T-cell (primary cell): ENCODE data around the gene PRRT4. TPM values are rescaled to one million over a fixed set of nuclear protein-coding genes. Genes with fewer than 3 reads are reported as not detected.

ENCODE experiments used
- ATAC-seq, 4 experiments: fragments of 200-7000 bp in 3 of 4; fragments of 150-1000 bp in 1 of 4; cut with Tn5 transposase; replicated peaks in 1 of 4; 1 replicate in 3 of 4; 2 replicates in 1 of 4; pipeline ENCODE4 v1.10.0; 2021; ENCODE audit warnings: moderate library complexity in 3 of 4, mild to moderate bottlenecking in 2 of 4, moderate number of reproducible peaks in 1 of 4
- CTCF ChIA-PET, 2 donors: fragments of 300-600 bp; sonication (Branson Sonifier 250); formaldehyde crosslinking; loops; one replicate each; lab custom pipeline; 2022; ENCODE audit warnings: antibody characterized with exemption in 2 of 2; lab: Charles Lee
- POLR2A ChIA-PET, 2 donors: fragments of 300-600 bp; sonication (Branson Sonifier 250); formaldehyde crosslinking; loops; one replicate each; lab custom pipeline; 2022; ENCODE audit warnings: antibody characterized with exemption in 2 of 2; lab: Charles Lee
- DNase-seq, 35 experiments: peaks; one replicate each; pipeline versions ENCODE4 v3.0.0 to v3.0.0-alpha.2; 2013 to 2023
- H3K27ac ChIP-seq: one replicate; pipeline ENCODE4 v1.5.1; 2013; ENCODE audit warnings: low read length
- H3K27me3 ChIP-seq, 2 experiments: replicated peaks in 1 of 2; 1 replicate in 1 of 2; 2 replicates in 1 of 2; pipeline versions ENCODE4 v1.6.1 to v1.7.0; 2013; ENCODE audit warnings: low read length in 1 of 2, mixed read lengths in 1 of 2; ENCODE audit not compliant: control insufficient read depth in 2 of 2, insufficient read depth in 2 of 2; ENCODE audit errors: extremely low read depth in 1 of 2
- H3K36me3 ChIP-seq, 2 donors: 1 replicate in 1 of 2; 2 replicates in 1 of 2; pipeline versions ENCODE4 v1.6.1 to v1.7.0; 2013; ENCODE audit warnings: low read length in 1 of 2; ENCODE audit not compliant: control insufficient read depth in 2 of 2, insufficient read depth in 1 of 2; ENCODE audit errors: extremely low read depth in 1 of 2
- H3K4me1 ChIP-seq, 2 experiments: 1 replicate in 1 of 2; 2 replicates in 1 of 2; pipeline versions ENCODE4 v1.6.1 to v1.7.0; 2013; ENCODE audit warnings: low read length in 2 of 2, mixed read lengths in 1 of 2; ENCODE audit not compliant: insufficient read depth in 2 of 2, control insufficient read depth in 1 of 2; ENCODE audit errors: extremely low read depth in 1 of 2
- H3K4me3 ChIP-seq, 2 donors: 1 replicate in 1 of 2; 2 replicates in 1 of 2; pipeline versions ENCODE4 v1.5.1 to v1.7.0; 2013; ENCODE audit warnings: mild to moderate bottlenecking in 2 of 2, low read length in 1 of 2, moderate library complexity in 1 of 2; ENCODE audit not compliant: control insufficient read depth in 1 of 2; ENCODE audit errors: extremely low read depth in 1 of 2
- H3K9me3 ChIP-seq: 2 replicates; pipeline ENCODE4 v1.7.0; 2013
- H3K27ac Mint-ChIP-seq, 2 donors: one replicate each; pipeline ENCODE4 v1.8.0; 2020 to 2021; ENCODE audit warnings: mild to moderate bottlenecking in 2 of 2, mixed read lengths in 2 of 2
- H3K27me3 Mint-ChIP-seq, 2 donors: one replicate each; pipeline ENCODE4 v1.8.0; 2021 to 2022; ENCODE audit warnings: mixed read lengths in 2 of 2
- H3K36me3 Mint-ChIP-seq: one replicate; pipeline ENCODE4 v1.8.0; 2021; ENCODE audit warnings: mixed read lengths
- H3K4me1 Mint-ChIP-seq, 3 donors: one replicate each; pipeline ENCODE4 v1.8.0; 2020 to 2022; ENCODE audit warnings: mixed read lengths in 3 of 3, mild to moderate bottlenecking in 1 of 3
- H3K4me3 Mint-ChIP-seq, 3 donors: one replicate each; pipeline ENCODE4 v1.8.0; 2020 to 2022; ENCODE audit warnings: mild to moderate bottlenecking in 3 of 3, mixed read lengths in 3 of 3, moderate library complexity in 3 of 3
- H3K9me3 Mint-ChIP-seq, 3 donors: one replicate each; pipeline ENCODE4 v1.8.0; 2020 to 2022; ENCODE audit warnings: mixed read lengths in 3 of 3
- WGBS: methylation state at CpG from one replicate; pipeline ENCODE4 v1.1.5; 2013; ENCODE audit warnings: missing lambda C conversion rate; ENCODE audit not compliant: insufficient coverage; 5-methylcytosine and 5-hydroxymethylcytosine counted together
- total RNA-seq, 35 experiments: library from RNA in 6 of 35; stranded (reverse) in 6 of 35; fragments of 120-200 nt in 1 of 35; gene quantifications; one replicate each; pipeline versions ENCODE4 v1.2.1 to v1.2.4 and lab custom pipeline; 2013 to 2026

PRRT4 gene
- total RNA-seq, 5 donors from 2014 or later (not counting 1 experiment from before 2014, with no cell fraction given) = 0.15 to 1.1 (median 0.65) TPM

- Histone ChIP-seq H3K4me3 (peak overlapping the region in 1 of 2 donors; percentile 86), H3K36me3 (peaks cover 0 to 3% of the 10 kb centered on the region in 2 donors), H3K27ac (no peak overlapping the region), H3K27me3 (peaks cover 0 to 2% of the 10 kb centered on the region in 2 experiments), H3K9me3 (no peaks in the 10 kb centered on the region), H3K4me1 (peaks cover 15 to 63% of the 10 kb centered on the region in 2 experiments)
- 86% methylated on average over 2 of the region's 11 CpGs for WGBS
- H3K4me1 Mint-ChIP-seq = peaks cover 48 to 54% (median 53%) of the 10 kb centered on the region in 3 donors
- no peaks in the 10 kb centered on the region for H3K27me3 Mint-ChIP-seq
- ChIA-PET CTCF (interaction anchor here (0.9 to 1.7 kb wide), 6 partner anchors 9 to 52 kb away, joined by 3 to 7 read pairs (median 4); no protein-coding TSS in a partner anchor), POLR2A (interaction anchor here in 1 of 2 donors (0.6 kb wide), 1 partner anchor 1353 kb away, joined by 4 read pairs; no protein-coding TSS in a partner anchor)
- H3K4me3 Mint-ChIP-seq = peak overlapping the region; percentile 5 to 92 (median 17)
- peak in 1 of 35 experiments; percentile 12 for DNase-seq
- H3K27ac Mint-ChIP-seq = peak overlapping the region; percentile 72 to 92
- no peaks in the 10 kb centered on the region for H3K9me3 Mint-ChIP-seq
- H3K36me3 Mint-ChIP-seq = no peaks in the 10 kb centered on the region
- no peak for ATAC-seq
Measured at GRCh38 chr7:128407751-128408708, 46.5 kb upstream of the PRRT4 start.

GRCh38 chr7:128407233-128407589 is 45.7 kb upstream of the PRRT4 start:
- POLR2A ChIA-PET = no interaction called here
- peaks cover 15 to 63% of the 10 kb centered on the region in 2 experiments for H3K4me1 ChIP-seq
- H3K4me1 Mint-ChIP-seq = peaks cover 48 to 58% (median 55%) of the 10 kb centered on the region in 3 donors

GRCh38 chr7:128406314-128407232 is 45.1 kb upstream of the PRRT4 start:
- 71% methylated on average over 10 of the region's 17 CpGs for WGBS
- H3K4me3 Mint-ChIP-seq = peak overlapping the region; percentile 74 to 83 (median 76)
- peaks cover 48 to 58% (median 55%) of the 10 kb centered on the region in 3 donors for H3K4me1 Mint-ChIP-seq
- peak overlapping the region; percentile 79 to 92 for H3K27ac Mint-ChIP-seq
- ChIA-PET POLR2A (no interaction called here), CTCF (no interaction called here)
- H3K9me3 Mint-ChIP-seq = no peaks in the 10 kb centered on the region
- Histone ChIP-seq H3K36me3 (peaks cover 0 to 3% of the 10 kb centered on the region in 2 donors), H3K27ac (peak overlapping the region; percentile 20), H3K4me3 (no peak overlapping the region), H3K27me3 (no peaks in the 10 kb centered on the region), H3K9me3 (no peaks in the 10 kb centered on the region), H3K4me1 (peaks cover 15 to 63% of the 10 kb centered on the region in 2 experiments)
- H3K36me3 Mint-ChIP-seq = peaks cover 2% of the 10 kb centered on the region
- no peaks in the 10 kb centered on the region for H3K27me3 Mint-ChIP-seq
- peak in 2 of 35 experiments; percentile 11 to 22 for DNase-seq
- ATAC-seq = no peak

More at GRCh38 chr7:128407233-128407589, 45.7 kb upstream of the PRRT4 start:
- no peaks in the 10 kb centered on the region for H3K27me3 Mint-ChIP-seq
- H3K27me3 ChIP-seq = peaks cover 0 to 2% of the 10 kb centered on the region in 2 experiments
- 90% methylated on average over 7 of the region's 7 CpGs for WGBS
- peak overlapping the region; percentile 20 for H3K27ac ChIP-seq
- DNase-seq = peak in 1 of 35 experiments; percentile 15
- peak overlapping the region; percentile 79 to 92 for H3K27ac Mint-ChIP-seq
- H3K36me3 ChIP-seq = peaks cover 0 to 3% of the 10 kb centered on the region in 2 donors
- H3K4me3 ChIP-seq = no peak overlapping the region
- CTCF ChIA-PET = interaction anchor here (0.9 to 1.7 kb wide), 2 partner anchors 10 to 18 kb away, joined by 4 to 5 read pairs; no protein-coding TSS in a partner anchor
- H3K4me3 Mint-ChIP-seq = peak overlapping the region; percentile 5 to 83 (median 76)
- no peaks in the 10 kb centered on the region for H3K9me3 ChIP-seq
- no peaks in the 10 kb centered on the region for H3K36me3 Mint-ChIP-seq
- H3K9me3 Mint-ChIP-seq = no peaks in the 10 kb centered on the region
- ATAC-seq = no peak

GRCh38 chr7:128405471-128406313 is 44.2 kb upstream of the PRRT4 start:
- Histone ChIP-seq H3K9me3 (no peaks in the 10 kb centered on the region), H3K4me1 (peaks cover 15 to 59% of the 10 kb centered on the region in 2 experiments), H3K27ac (no peak overlapping the region), H3K36me3 (peaks cover 3 to 9% of the 10 kb centered on the region in 2 donors), H3K4me3 (peak overlapping the region; percentile 71 to 74), H3K27me3 (no peaks in the 10 kb centered on the region)
- ATAC-seq (peak; percentile 25 to 37 (median 36)), DNase-seq (peak in 34 of 35 experiments; percentile 15 to 80 (median 48))
- no peaks in the 10 kb centered on the region for H3K27me3 Mint-ChIP-seq
- H3K36me3 Mint-ChIP-seq = peaks cover 11% of the 10 kb centered on the region
- WGBS = under 1% methylated on average over 77 of the region's 107 CpGs
- no peaks in the 10 kb centered on the region for H3K9me3 Mint-ChIP-seq
- H3K4me3 Mint-ChIP-seq = peak overlapping the region; percentile 78 to 84 (median 83)
- POLR2A ChIA-PET = no interaction called here
- CTCF ChIA-PET = interaction anchor here (0.6 to 1.0 kb wide), 2 partner anchors 20 to 50 kb away, joined by 3 to 4 read pairs; partner anchors contain the start of gene HILPDA (in 1 of the 2)
- peak overlapping the region in 1 of 2 donors; percentile 84 for H3K27ac Mint-ChIP-seq
- H3K4me1 Mint-ChIP-seq = peaks cover 48 to 60% (median 55%) of the 10 kb centered on the region in 3 donors

GRCh38 chr7:128404886-128405470 is 43.5 kb upstream of the PRRT4 start:
- ATAC-seq (no peak), DNase-seq (peak in 1 of 35 experiments; percentile 19)
- Histone ChIP-seq H3K4me1 (peaks cover 10 to 55% of the 10 kb centered on the region in 2 experiments), H3K36me3 (peaks cover 7 to 16% of the 10 kb centered on the region in 2 donors), H3K27me3 (no peaks in the 10 kb centered on the region), H3K4me3 (peak overlapping the region; percentile 71 to 74), H3K27ac (no peak overlapping the region), H3K9me3 (no peaks in the 10 kb centered on the region)
- Mint-ChIP-seq H3K4me3 (peak overlapping the region; percentile 78 to 84 (median 83)), H3K27ac (peak overlapping the region; percentile 78 to 84), H3K9me3 (no peaks in the 10 kb centered on the region), H3K36me3 (peaks cover 16% of the 10 kb centered on the region), H3K4me1 (peaks cover 48 to 56% (median 50%) of the 10 kb centered on the region in 3 donors), H3K27me3 (no peaks in the 10 kb centered on the region)
- ChIA-PET POLR2A (no interaction called here), CTCF (interaction anchor here in 1 of 2 donors (0.6 to 1.0 kb wide), 2 partner anchors 51 to 56 kb away, joined by 3 read pairs; partner anchors contain the start of gene HILPDA)
- WGBS = 72% methylated on average over 3 of the region's 13 CpGs
